Osteoblast (primary cell): ENCODE data around the gene ASPSCR1. TPM values are rescaled to one million over a fixed set of nuclear protein-coding genes. Genes with fewer than 3 reads are reported as not detected.

ENCODE experiments used
- DNase-seq: peaks from one replicate; pipeline ENCODE4 v3.0.0; 2011; ENCODE audit warnings: low spot score, mixed read lengths; ENCODE audit not compliant: insufficient read length; ENCODE audit errors: missing footprints
- H2AFZ ChIP-seq: 2 replicates; pipeline ENCODE4 v1.6.0; 2011; ENCODE audit warnings: mild to moderate bottlenecking, low read length
- H3K27ac ChIP-seq: 2 replicates; pipeline ENCODE4 v1.5.1; 2011; ENCODE audit warnings: mild to moderate bottlenecking, low read depth, low read length, moderate library complexity
- H3K27me3 ChIP-seq: 2 replicates; pipeline ENCODE4 v1.6.0; 2012; ENCODE audit warnings: mild to moderate bottlenecking, control low read depth, inconsistent platforms, low read length, moderate library complexity; ENCODE audit not compliant: insufficient read depth
- H3K36me3 ChIP-seq: 2 replicates; pipeline ENCODE4 v1.5.1; 2011; ENCODE audit warnings: mild to moderate bottlenecking, low read length, control low read depth, moderate library complexity; ENCODE audit not compliant: insufficient read depth
- H3K4me1 ChIP-seq: 2 replicates; pipeline ENCODE4 v1.5.1; 2011; ENCODE audit warnings: mild to moderate bottlenecking, low read length, control low read depth, moderate library complexity; ENCODE audit not compliant: insufficient read depth
- H3K4me2 ChIP-seq: 2 replicates; pipeline ENCODE4 v1.6.0; 2011; ENCODE audit warnings: mild to moderate bottlenecking, low read length; ENCODE audit not compliant: insufficient read depth
- H3K4me3 ChIP-seq: fragments of 200-600 bp; sonication (generic); 3 replicates; pipeline ENCODE4 v1.5.1; 2012; ENCODE audit warnings: mild to moderate bottlenecking, low read length, inconsistent platforms; ENCODE audit not compliant: insufficient read depth
- H3K79me2 ChIP-seq: 2 replicates; pipeline ENCODE4 v1.6.0; 2012; ENCODE audit warnings: mild to moderate bottlenecking, low read length, control low read depth, inconsistent platforms; ENCODE audit not compliant: insufficient read depth
- H3K9me3 ChIP-seq: 2 replicates; pipeline ENCODE4 v1.5.1; 2011; ENCODE audit warnings: low read depth, low read length, control low read depth
- H4K20me1 ChIP-seq: 2 replicates; pipeline ENCODE4 v1.6.0; 2012; ENCODE audit warnings: mild to moderate bottlenecking, low read length, control low read depth; ENCODE audit not compliant: insufficient read depth
- CTCF ChIP-seq: IDR thresholded peaks from 2 replicates; pipeline ENCODE4 v1.5.1; 2011; ENCODE audit warnings: mild to moderate bottlenecking, low read depth, low read length, moderate library complexity; ENCODE audit errors: extremely low read depth
- total RNA-seq: library from RNA; depleted of rRNA; stranded (reverse); fragments of >200 nt; gene quantifications from 2 replicates; pipeline ENCODE4 v1.2.3, GENCODE V29; 2012

The ASPSCR1 gene
- total RNA-seq, 1 donor = 35.8 TPM

- Histone ChIP-seq H3K36me3 (no peaks in the 10 kb centered on the region), H3K27ac (no peak overlapping the region), H3K4me3 (peak overlapping the region; percentile 35), H3K4me2 (peak overlapping the region; percentile 53), H4K20me1 (peaks cover 3% of the 10 kb centered on the region), H3K9me3 (no peaks in the 10 kb centered on the region), H2AFZ (no peak overlapping the region), H3K4me1 (no peaks in the 10 kb centered on the region), H3K27me3 (peaks cover 45% of the 10 kb centered on the region), H3K79me2 (no peaks in the 10 kb centered on the region)
- peak; percentile 82 for DNase-seq
- no peak for TF ChIP-seq CTCF
These were observed 17.1 kb upstream of the ASPSCR1 start for GRCh38 chr17:81960130-81960958.

- H3K9me3 ChIP-seq = no peaks in the 10 kb centered on the region
- peaks cover 45% of the 10 kb centered on the region for H3K27me3 ChIP-seq
- H4K20me1 ChIP-seq = peaks cover 3% of the 10 kb centered on the region
- H2AFZ ChIP-seq = no peak within 1 kb of the TSS
- H3K4me3 ChIP-seq = peak within 1 kb of the TSS; percentile 35
- no peak for TF ChIP-seq CTCF
- no peaks in the 10 kb centered on the region for H3K4me1 ChIP-seq
- H3K79me2 ChIP-seq = no peaks in the 10 kb centered on the region
- H3K4me2 ChIP-seq = peak within 1 kb of the TSS; percentile 53
- H3K27ac ChIP-seq = no peak within 1 kb of the TSS
- no peaks in the 10 kb centered on the region for H3K36me3 ChIP-seq
- DNase-seq = peak; percentile 97
These were observed 16.3 kb upstream of the ASPSCR1 start, which contains the start of gene NOTUM for GRCh38 chr17:81961087-81961511. TSS of gene NOTUM (minus strand) at chr17:81961187. CDS start at chr17:81960909, 278 bp downstream.

GRCh38 chr17:81961521-81962498 lies 15.6 kb upstream of the ASPSCR1 start:
- H3K4me1 ChIP-seq = no peaks in the 10 kb centered on the region
- no peaks in the 10 kb centered on the region for H3K79me2 ChIP-seq
- H3K9me3 ChIP-seq = no peaks in the 10 kb centered on the region
- no peak overlapping the region for H2AFZ ChIP-seq
- no peak overlapping the region for H3K27ac ChIP-seq
- H3K4me3 ChIP-seq = no peak overlapping the region
- DNase-seq = peak; percentile 75
- no peak overlapping the region for H3K4me2 ChIP-seq
- H4K20me1 ChIP-seq = peaks cover 3% of the 10 kb centered on the region
- no peak for TF ChIP-seq CTCF
- no peaks in the 10 kb centered on the region for H3K36me3 ChIP-seq
- peaks cover 45% of the 10 kb centered on the region for H3K27me3 ChIP-seq
